Activated naive CD8-positive, alpha-beta T cell treated with anti-CD3 and anti-CD28 coated beads, Interleukin-2, amount 50 U/mL, for 24 hours (primary cell): ENCODE measurements around the gene SH3GL3.

Experiments used
- ATAC-seq: fragments of 150-1000 bp; cut with Tn5 transposase; one replicate; pipeline ENCODE4 v1.10.0; 2021
- DNase-seq: peaks from one replicate; pipeline ENCODE4 v3.0.0; 2021
- H3K27ac Mint-ChIP-seq: one replicate; pipeline ENCODE4 v1.8.0; 2021; ENCODE audit warnings: mild to moderate bottlenecking, mixed read lengths
- H3K27me3 Mint-ChIP-seq: one replicate; pipeline ENCODE4 v1.8.0; 2021; ENCODE audit warnings: mixed read lengths
- H3K36me3 Mint-ChIP-seq: one replicate; pipeline ENCODE4 v1.8.0; 2021; ENCODE audit warnings: low read depth, mixed read lengths
- H3K4me1 Mint-ChIP-seq: one replicate; pipeline ENCODE4 v1.8.0; 2021; ENCODE audit warnings: mixed read lengths
- H3K4me3 Mint-ChIP-seq: one replicate; pipeline ENCODE4 v1.8.0; 2021; ENCODE audit warnings: mild to moderate bottlenecking, moderate library complexity, mixed read lengths
- H3K9me3 Mint-ChIP-seq: one replicate; pipeline ENCODE4 v1.8.0; 2021; ENCODE audit warnings: mixed read lengths

The SH3GL3 gene

GRCh38 chr15:83510001-83510400 lies 62.9 kb downstream of the SH3GL3 start:
- Mint-ChIP-seq H3K27me3 (peaks cover 2% of the 10 kb centered on the region), H3K36me3 (no peaks in the 10 kb centered on the region), H3K4me3 (no peak overlapping the region), H3K27ac (no peak overlapping the region), H3K9me3 (no peaks in the 10 kb centered on the region), H3K4me1 (no peaks in the 10 kb centered on the region)
- DNase-seq (no peak), ATAC-seq (no peak)

GRCh38 chr15:83512459-83512858 lies 65.3 kb downstream of the SH3GL3 start:
- Mint-ChIP-seq H3K27ac (no peak overlapping the region), H3K27me3 (peaks cover 2% of the 10 kb centered on the region), H3K4me3 (no peak overlapping the region), H3K9me3 (no peaks in the 10 kb centered on the region), H3K4me1 (no peaks in the 10 kb centered on the region), H3K36me3 (no peaks in the 10 kb centered on the region)
- no peak for DNase-seq
- ATAC-seq: no peak

- Mint-ChIP-seq H3K27ac (no peak overlapping the region), H3K27me3 (peaks cover 2% of the 10 kb centered on the region), H3K4me3 (no peak overlapping the region), H3K9me3 (no peaks in the 10 kb centered on the region), H3K36me3 (no peaks in the 10 kb centered on the region), H3K4me1 (no peaks in the 10 kb centered on the region)
- ATAC-seq (no peak), DNase-seq (no peak)
Measured at GRCh38 chr15:83514584-83514983, 67.4 kb downstream of the SH3GL3 start.

GRCh38 chr15:83515164-83515563 lies 68.0 kb downstream of the SH3GL3 start:
- ATAC-seq: no peak

GRCh38 chr15:83516935-83517334 lies 69.8 kb downstream of the SH3GL3 start:
- Mint-ChIP-seq H3K27ac (no peak overlapping the region), H3K4me1 (no peaks in the 10 kb centered on the region), H3K27me3 (peaks cover 7% of the 10 kb centered on the region), H3K36me3 (no peaks in the 10 kb centered on the region), H3K9me3 (no peaks in the 10 kb centered on the region), H3K4me3 (no peak overlapping the region)
- DNase-seq: no peak
- no peak for ATAC-seq

More at GRCh38 chr15:83515164-83515563, 68.0 kb downstream of the SH3GL3 start:
- DNase-seq: no peak
- no peak overlapping the region for H3K4me3 Mint-ChIP-seq
- H3K27me3 Mint-ChIP-seq: peaks cover 2% of the 10 kb centered on the region
- no peaks in the 10 kb centered on the region for H3K36me3 Mint-ChIP-seq
- H3K9me3 Mint-ChIP-seq: no peaks in the 10 kb centered on the region
- no peaks in the 10 kb centered on the region for H3K4me1 Mint-ChIP-seq
- no peak overlapping the region for H3K27ac Mint-ChIP-seq

GRCh38 chr15:83526319-83526718 lies 79.2 kb downstream of the SH3GL3 start:
- H3K4me3 Mint-ChIP-seq: no peak overlapping the region
- peaks cover 27% of the 10 kb centered on the region for H3K9me3 Mint-ChIP-seq
- H3K4me1 Mint-ChIP-seq: no peaks in the 10 kb centered on the region
- peaks cover 13% of the 10 kb centered on the region for H3K27me3 Mint-ChIP-seq
- no peak for DNase-seq
- ATAC-seq: no peak
- no peaks in the 10 kb centered on the region for H3K36me3 Mint-ChIP-seq
- H3K27ac Mint-ChIP-seq: no peak overlapping the region

GRCh38 chr15:83533410-83533962 lies 86.3 kb downstream of the SH3GL3 start:
- DNase-seq: no peak
- H3K36me3 Mint-ChIP-seq: no peaks in the 10 kb centered on the region
- H3K9me3 Mint-ChIP-seq: peaks cover 5% of the 10 kb centered on the region
- no peaks in the 10 kb centered on the region for H3K27me3 Mint-ChIP-seq
- no peak for ATAC-seq
- H3K27ac Mint-ChIP-seq: no peak overlapping the region
- H3K4me3 Mint-ChIP-seq: no peak overlapping the region
- no peaks in the 10 kb centered on the region for H3K4me1 Mint-ChIP-seq

GRCh38 chr15:83537606-83538005 lies 90.5 kb downstream of the SH3GL3 start:
- ATAC-seq: no peak
- no peak overlapping the region for H3K27ac Mint-ChIP-seq
- H3K36me3 Mint-ChIP-seq: no peaks in the 10 kb centered on the region
- no peaks in the 10 kb centered on the region for H3K9me3 Mint-ChIP-seq
- H3K4me1 Mint-ChIP-seq: no peaks in the 10 kb centered on the region
- no peak overlapping the region for H3K4me3 Mint-ChIP-seq
- no peaks in the 10 kb centered on the region for H3K27me3 Mint-ChIP-seq
- DNase-seq: no peak

GRCh38 chr15:83538682-83539081 lies 91.5 kb downstream of the SH3GL3 start:
- DNase-seq: no peak
- Mint-ChIP-seq H3K4me3 (no peak overlapping the region), H3K9me3 (peaks cover 7% of the 10 kb centered on the region), H3K27ac (no peak overlapping the region), H3K4me1 (no peaks in the 10 kb centered on the region), H3K27me3 (peaks cover 5% of the 10 kb centered on the region), H3K36me3 (no peaks in the 10 kb centered on the region)
- no peak for ATAC-seq

GRCh38 chr15:83545804-83546511 lies 98.8 kb downstream of the SH3GL3 start:
- no peaks in the 10 kb centered on the region for H3K36me3 Mint-ChIP-seq
- H3K4me1 Mint-ChIP-seq: no peaks in the 10 kb centered on the region
- H3K27ac Mint-ChIP-seq: no peak overlapping the region
- no peak overlapping the region for H3K4me3 Mint-ChIP-seq
- peaks cover 14% of the 10 kb centered on the region for H3K27me3 Mint-ChIP-seq
- peaks cover 12% of the 10 kb centered on the region for H3K9me3 Mint-ChIP-seq
- DNase-seq: no peak
- no peak for ATAC-seq

GRCh38 chr15:83546512-83546888 lies 99.4 kb downstream of the SH3GL3 start:
- no peaks in the 10 kb centered on the region for H3K4me1 Mint-ChIP-seq
- H3K27ac Mint-ChIP-seq: no peak overlapping the region
- peaks cover 12% of the 10 kb centered on the region for H3K9me3 Mint-ChIP-seq
- no peaks in the 10 kb centered on the region for H3K36me3 Mint-ChIP-seq
- peaks cover 20% of the 10 kb centered on the region for H3K27me3 Mint-ChIP-seq
- ATAC-seq (no peak), DNase-seq (no peak)
- H3K4me3 Mint-ChIP-seq: no peak overlapping the region

GRCh38 chr15:83547168-83547567 lies 100.0 kb downstream of the SH3GL3 start:
- Mint-ChIP-seq H3K27me3 (peaks cover 22% of the 10 kb centered on the region), H3K4me3 (no peak overlapping the region), H3K36me3 (no peaks in the 10 kb centered on the region), H3K9me3 (peaks cover 12% of the 10 kb centered on the region), H3K27ac (no peak overlapping the region), H3K4me1 (no peaks in the 10 kb centered on the region)
- no peak for DNase-seq
- no peak for ATAC-seq

- H3K4me1 Mint-ChIP-seq: no peaks in the 10 kb centered on the region
- no peak overlapping the region for H3K27ac Mint-ChIP-seq
- H3K9me3 Mint-ChIP-seq: no peaks in the 10 kb centered on the region
- ATAC-seq (no peak), DNase-seq (no peak)
- H3K4me3 Mint-ChIP-seq: no peak overlapping the region
- no peaks in the 10 kb centered on the region for H3K36me3 Mint-ChIP-seq
- H3K27me3 Mint-ChIP-seq: peaks cover 11% of the 10 kb centered on the region
Measured at GRCh38 chr15:83549623-83550022, 102.5 kb downstream of the SH3GL3 start.

- no peak overlapping the region for H3K4me3 Mint-ChIP-seq
- H3K36me3 Mint-ChIP-seq: no peaks in the 10 kb centered on the region
- peaks cover 7% of the 10 kb centered on the region for H3K27me3 Mint-ChIP-seq
- DNase-seq (no peak), ATAC-seq (no peak)
- H3K9me3 Mint-ChIP-seq: no peaks in the 10 kb centered on the region
- no peaks in the 10 kb centered on the region for H3K4me1 Mint-ChIP-seq
- no peak overlapping the region for H3K27ac Mint-ChIP-seq
Measured at GRCh38 chr15:83554558-83554957, 107.4 kb downstream of the SH3GL3 start.

GRCh38 chr15:83555383-83555782 lies 108.2 kb downstream of the SH3GL3 start:
- Mint-ChIP-seq H3K36me3 (no peaks in the 10 kb centered on the region), H3K9me3 (no peaks in the 10 kb centered on the region), H3K4me3 (no peak overlapping the region), H3K27ac (no peak overlapping the region), H3K27me3 (peaks cover 7% of the 10 kb centered on the region), H3K4me1 (no peaks in the 10 kb centered on the region)
- ATAC-seq: no peak
- no peak for DNase-seq

GRCh38 chr15:83556068-83556467 lies 108.9 kb downstream of the SH3GL3 start:
- Mint-ChIP-seq H3K36me3 (no peaks in the 10 kb centered on the region), H3K4me1 (no peaks in the 10 kb centered on the region), H3K4me3 (no peak overlapping the region), H3K27ac (no peak overlapping the region), H3K9me3 (no peaks in the 10 kb centered on the region), H3K27me3 (peaks cover 6% of the 10 kb centered on the region)
- ATAC-seq (no peak), DNase-seq (no peak)
